ENCODE measurements around the gene LARGE2.

GRCh38 chr11:45886816-45887520 is 35.5 kb upstream of the LARGE2 start:
- TF ChIP-seq CTCF (IDR thresholded peaks at IDR 0.05 in 8 of 11, conservative IDR thresholded peaks at IDR 0.05 in 3 of 11), result no peak
- TF ChIP-seq POLR2A (IDR thresholded peaks at IDR 0.05), result no peak
- TF ChIP-seq POLR2AphosphoS5 (IDR thresholded peaks at IDR 0.05), result no peak
